Ramos (cell line): ENCODE results near the gene ZDHHC23.

Experiments
- in situ Hi-C: fragments of 300-500 bp; cut with MboI; formaldehyde crosslinking; loops from one replicate; pipeline ENCODE4 v1.14.3; 2022; ENCODE audit warnings: low sequenced_read_pairs; ENCODE audit not compliant: unreplicated experiment

ZDHHC23 gene

DNA sequence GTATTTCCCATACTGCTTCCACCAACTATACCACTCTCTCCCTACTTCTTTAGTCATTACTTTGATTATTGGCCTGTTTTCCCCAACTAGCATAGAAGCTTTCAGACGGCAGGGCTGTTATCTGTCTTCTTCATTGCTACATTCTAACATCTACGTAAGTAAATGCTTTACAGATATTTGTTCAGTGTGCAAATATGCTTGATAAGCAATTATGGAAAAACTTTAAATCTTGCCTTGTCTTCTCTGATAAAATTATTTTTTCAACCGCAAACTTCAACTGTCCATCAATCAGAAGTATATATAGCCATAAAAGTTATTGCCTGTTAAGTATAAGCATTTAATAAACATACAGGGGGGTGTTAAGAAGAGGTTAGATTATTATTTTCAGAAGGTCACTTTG lies 35.7 kb downstream of the ZDHHC23 start:
- in situ Hi-C loops: no loop called here

DNA sequence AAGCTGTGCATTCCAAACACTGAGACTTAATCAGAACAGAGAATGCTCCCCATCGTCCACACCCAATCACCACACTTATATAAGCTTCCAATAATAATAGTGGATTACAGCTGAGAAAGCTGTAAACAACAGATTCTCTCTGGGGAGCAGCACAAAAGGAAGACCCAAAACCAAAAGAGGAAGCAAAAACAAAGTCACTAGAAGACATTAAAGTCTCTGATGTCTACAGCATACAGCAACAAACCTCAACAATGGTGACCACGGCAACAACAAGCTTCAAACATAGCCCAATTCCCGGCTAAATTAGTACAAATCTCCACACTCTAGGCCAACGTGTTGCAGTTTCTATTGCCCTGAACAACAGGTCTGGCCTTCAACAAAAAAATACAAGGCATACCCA lies 37.7 kb downstream of the ZDHHC23 start:
- in situ Hi-C loops: no loop called here

DNA sequence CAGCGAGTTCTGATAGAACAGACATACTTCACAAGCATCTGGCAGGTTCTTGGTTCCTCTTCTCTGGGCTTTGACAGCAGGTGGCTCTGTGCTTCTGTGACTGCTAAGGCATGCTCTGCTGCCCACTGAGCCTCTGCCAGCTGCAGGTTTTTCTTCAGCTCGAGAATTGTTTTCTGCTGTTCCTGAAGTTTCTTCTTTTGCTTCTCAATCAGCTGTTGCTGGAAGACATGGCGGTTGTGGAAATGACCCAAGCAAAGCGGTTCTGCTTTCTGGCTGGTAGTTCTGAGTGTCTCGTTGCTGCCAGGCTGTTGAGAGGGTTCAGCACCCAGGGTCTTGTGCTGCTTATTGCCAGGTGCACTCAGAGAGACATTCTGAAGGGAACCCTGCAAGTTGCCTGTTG lies 57.7 kb downstream of the ZDHHC23 start:
- in situ Hi-C loops: no loop called here

DNA sequence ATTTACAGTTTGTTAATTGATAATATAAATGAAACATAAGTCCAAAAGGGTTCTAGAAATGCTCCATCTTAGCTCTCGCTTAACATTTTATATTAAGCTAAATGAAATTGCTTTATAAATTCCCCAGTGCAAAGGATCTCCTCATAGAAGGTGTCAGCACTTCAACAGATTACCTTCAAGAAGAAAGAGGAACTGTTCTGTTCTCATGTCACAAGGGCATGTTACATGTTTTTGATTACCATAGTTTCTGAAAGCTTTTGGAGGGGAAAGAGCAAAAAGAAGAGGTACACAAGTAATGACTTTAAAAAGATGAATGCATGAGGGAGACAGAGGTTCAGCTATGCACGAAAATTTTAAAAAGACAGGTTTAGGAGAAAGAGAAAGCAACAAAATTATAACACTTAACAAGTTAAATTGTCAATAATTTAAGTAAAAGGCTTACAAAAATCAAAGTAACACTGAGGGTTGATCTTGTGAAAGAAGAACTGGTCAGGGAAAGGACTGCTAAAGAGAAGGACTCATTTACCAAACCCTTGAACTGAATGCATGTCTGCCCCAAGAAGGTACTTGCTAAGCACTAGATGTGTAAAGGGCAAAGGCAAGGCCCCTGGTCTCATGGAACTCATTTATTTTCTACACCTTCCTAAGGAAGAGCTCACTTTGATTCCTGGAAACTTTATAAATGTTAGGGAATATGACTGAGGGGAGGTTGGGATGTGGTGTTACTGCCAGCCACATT lies 63.4 kb downstream of the ZDHHC23 start:
- in situ Hi-C loops: no loop called here
